ENCODE data around the gene ENDOU.

GRCh38 chr12:47751561-47751960, 26.3 kb upstream of the ENDOU start:
- TF ChIP-seq EZH2phosphoT487 (IDR thresholded peaks at IDR 0.05; ENCODE audit: borderline replicate concordance) (no peak), CTCF (conservative IDR thresholded peaks at IDR 0.05; ENCODE audit: low read length) (no peak)
